Ascending aorta (tissue), 2 donors: ENCODE data around the gene EMC10. TPM values are rescaled to one million over a fixed set of nuclear protein-coding genes. Genes with fewer than 3 reads are reported as not detected.

Experiments
- DNase-seq, 2 donors: peaks; one replicate each; pipeline ENCODE4 v3.0.0-alpha.2; 2019; ENCODE audit warnings: low spot score in 2 of 2
- H3K27ac ChIP-seq, 2 donors: fragments of 200-600 bp; sonication (generic); one replicate each; pipeline ENCODE4 v1.5.1; 2016 to 2017; ENCODE audit warnings: mild to moderate bottlenecking in 1 of 2
- H3K27me3 ChIP-seq: fragments of 200-600 bp; sonication (generic); one replicate; pipeline ENCODE4 v1.5.1; 2017
- H3K36me3 ChIP-seq, 2 donors: fragments of 200-600 bp; sonication (generic); one replicate each; pipeline ENCODE4 v1.5.1; 2016
- H3K4me1 ChIP-seq, 2 donors: fragments of 200-600 bp; sonication (generic); one replicate each; pipeline ENCODE4 v1.5.1; 2016 to 2017; ENCODE audit warnings: mild to moderate bottlenecking in 1 of 2
- H3K4me3 ChIP-seq, 2 donors: fragments of 200-600 bp; sonication (generic); one replicate each; pipeline ENCODE4 v1.5.1; 2016 to 2017; ENCODE audit warnings: mild to moderate bottlenecking in 1 of 2
- H3K9me3 ChIP-seq, 2 donors: fragments of 200-600 bp; sonication (generic); one replicate each; pipeline ENCODE4 v1.5.1; 2016
- intact Hi-C: fragments of 100-400 bp; cut with DNase I; formaldehyde crosslinking; loops from one replicate; pipeline ENCODE4 v1.15.1; 2023
- total RNA-seq: library from RNA; depleted of rRNA; stranded (reverse); fragments of >200 nt; gene quantifications from one replicate; pipeline ENCODE4 v1.1.0, GENCODE V29; 2016
- TF ChIP-seq, protein P1 (sequence below), 3 experiments: fragments of 200-600 bp in 2 of 3; fragments of 450-650 bp in 1 of 3; sonication (generic) in 2 of 3; IDR thresholded peaks; one replicate each; pipeline ENCODE4 v1.5.1; 2016 to 2019; ENCODE audit warnings: antibody characterized with exemption in 3 of 3, mild to moderate bottlenecking in 1 of 3, moderate library complexity in 1 of 3

The EMC10 gene
- total RNA-seq, 1 donor from 2014 or later, result 87.9 TPM

DNA sequence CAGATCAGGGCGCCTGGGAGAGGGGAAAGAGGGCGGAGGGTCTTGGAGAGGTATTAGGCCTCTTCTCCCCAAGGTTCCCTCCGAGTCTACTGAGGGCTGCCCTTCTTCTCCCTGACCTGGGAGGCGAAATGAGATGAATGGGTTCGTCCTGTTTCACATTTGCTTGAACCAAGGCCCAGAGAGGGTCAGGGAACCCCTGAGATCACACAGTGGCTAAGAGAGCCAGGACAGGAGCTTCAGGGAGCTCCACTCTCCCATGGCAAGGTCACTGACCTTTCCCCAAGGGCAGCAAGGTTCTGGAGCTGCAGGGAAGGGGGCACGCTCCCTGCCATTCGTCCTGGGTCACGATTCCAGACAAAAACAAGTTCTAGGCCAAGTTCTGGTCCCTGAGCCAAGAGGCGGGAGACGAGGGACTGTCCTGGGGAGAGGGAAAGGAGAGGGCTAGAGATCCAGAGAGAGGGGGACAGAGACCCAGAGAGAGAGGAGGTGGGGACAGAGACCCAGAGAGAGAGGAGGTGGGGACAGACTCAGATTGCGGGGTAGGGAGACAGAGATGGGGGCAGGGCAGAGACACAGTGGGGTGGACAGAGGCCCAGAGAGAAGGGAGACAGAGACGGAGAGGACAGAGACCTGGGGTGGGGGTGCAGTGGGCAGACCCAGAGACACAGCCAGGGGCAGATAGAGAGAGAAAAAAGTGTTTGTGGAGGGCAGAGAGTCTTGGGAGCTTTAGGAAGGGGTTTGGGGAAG is 36.9 kb downstream of the EMC10 start:
- Histone ChIP-seq H3K27me3 (no peaks in the 10 kb centered on the region), H3K27ac (no peak overlapping the region), H3K4me1 (peaks cover 6% of the 10 kb centered on the region in 2 donors), H3K4me3 (no peak overlapping the region), H3K36me3 (no peaks in the 10 kb centered on the region), H3K9me3 (no peaks in the 10 kb centered on the region)
- no peak for DNase-seq
- TF ChIP-seq, protein P1, sequence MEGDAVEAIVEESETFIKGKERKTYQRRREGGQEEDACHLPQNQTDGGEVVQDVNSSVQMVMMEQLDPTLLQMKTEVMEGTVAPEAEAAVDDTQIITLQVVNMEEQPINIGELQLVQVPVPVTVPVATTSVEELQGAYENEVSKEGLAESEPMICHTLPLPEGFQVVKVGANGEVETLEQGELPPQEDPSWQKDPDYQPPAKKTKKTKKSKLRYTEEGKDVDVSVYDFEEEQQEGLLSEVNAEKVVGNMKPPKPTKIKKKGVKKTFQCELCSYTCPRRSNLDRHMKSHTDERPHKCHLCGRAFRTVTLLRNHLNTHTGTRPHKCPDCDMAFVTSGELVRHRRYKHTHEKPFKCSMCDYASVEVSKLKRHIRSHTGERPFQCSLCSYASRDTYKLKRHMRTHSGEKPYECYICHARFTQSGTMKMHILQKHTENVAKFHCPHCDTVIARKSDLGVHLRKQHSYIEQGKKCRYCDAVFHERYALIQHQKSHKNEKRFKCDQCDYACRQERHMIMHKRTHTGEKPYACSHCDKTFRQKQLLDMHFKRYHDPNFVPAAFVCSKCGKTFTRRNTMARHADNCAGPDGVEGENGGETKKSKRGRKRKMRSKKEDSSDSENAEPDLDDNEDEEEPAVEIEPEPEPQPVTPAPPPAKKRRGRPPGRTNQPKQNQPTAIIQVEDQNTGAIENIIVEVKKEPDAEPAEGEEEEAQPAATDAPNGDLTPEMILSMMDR (IDR thresholded peaks at IDR 0.05), result no peak
- intact Hi-C loops, result loop anchor here (5.0 to 10.0 kb wide), 5 partner anchors 81 to 852 kb away; partner anchors contain the start of genes CLDND2, ETFB, MYBPC2 and MYH14

DNA sequence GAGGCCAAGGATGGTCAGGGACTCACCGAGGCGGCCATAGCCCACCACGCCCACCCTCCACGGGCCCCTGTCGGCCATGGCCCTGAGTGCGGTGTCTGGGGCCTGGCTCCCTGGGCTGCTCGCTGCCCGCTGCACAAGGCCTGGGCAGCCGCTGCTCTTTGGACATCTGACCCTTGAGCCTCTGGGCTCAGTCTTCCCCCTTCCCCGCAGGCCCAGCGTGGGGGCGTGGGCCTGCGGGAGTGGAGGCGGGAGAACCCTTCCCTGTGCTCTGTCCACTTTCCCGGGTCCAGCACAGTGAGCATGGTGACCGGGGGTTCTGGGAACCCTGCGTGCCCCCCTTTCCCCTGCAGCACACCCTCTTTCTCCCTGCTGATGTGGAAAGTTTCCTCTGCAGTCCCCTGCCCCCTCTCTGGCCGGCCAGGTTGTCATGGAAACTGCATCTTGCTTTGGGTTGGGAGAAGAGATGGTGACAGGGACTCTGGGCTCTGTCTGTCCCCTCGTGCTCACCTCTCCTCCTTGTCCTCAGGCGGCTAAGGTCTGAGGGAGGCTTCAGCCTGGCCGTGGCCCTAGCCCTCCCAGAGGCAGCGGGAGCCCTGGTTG is 37.5 kb downstream of the EMC10 start, which contains the start of gene ASPDH:
Gene ASPDH, minus strand, starts transcription at position 168 of the 600 bp plus-strand sequence. Its CDS starts 90 bp downstream, at position 78.
- H3K27ac ChIP-seq, result no peak within 1 kb of the TSS
- peaks cover 6% of the 10 kb centered on the region in 2 donors for H3K4me1 ChIP-seq
- DNase-seq, result no peak
- no peaks in the 10 kb centered on the region for H3K27me3 ChIP-seq
- no peak within 1 kb of the TSS for H3K4me3 ChIP-seq
- TF ChIP-seq, protein P1 (IDR thresholded peaks at IDR 0.05), result no peak
- H3K36me3 ChIP-seq, result no peaks in the 10 kb centered on the region
- intact Hi-C loops, result loop anchor here (5.0 to 10.0 kb wide), 5 partner anchors 82 to 851 kb away; partner anchors contain the start of genes CLDND2, ETFB, MYBPC2 and MYH14
- no peaks in the 10 kb centered on the region for H3K9me3 ChIP-seq

DNA sequence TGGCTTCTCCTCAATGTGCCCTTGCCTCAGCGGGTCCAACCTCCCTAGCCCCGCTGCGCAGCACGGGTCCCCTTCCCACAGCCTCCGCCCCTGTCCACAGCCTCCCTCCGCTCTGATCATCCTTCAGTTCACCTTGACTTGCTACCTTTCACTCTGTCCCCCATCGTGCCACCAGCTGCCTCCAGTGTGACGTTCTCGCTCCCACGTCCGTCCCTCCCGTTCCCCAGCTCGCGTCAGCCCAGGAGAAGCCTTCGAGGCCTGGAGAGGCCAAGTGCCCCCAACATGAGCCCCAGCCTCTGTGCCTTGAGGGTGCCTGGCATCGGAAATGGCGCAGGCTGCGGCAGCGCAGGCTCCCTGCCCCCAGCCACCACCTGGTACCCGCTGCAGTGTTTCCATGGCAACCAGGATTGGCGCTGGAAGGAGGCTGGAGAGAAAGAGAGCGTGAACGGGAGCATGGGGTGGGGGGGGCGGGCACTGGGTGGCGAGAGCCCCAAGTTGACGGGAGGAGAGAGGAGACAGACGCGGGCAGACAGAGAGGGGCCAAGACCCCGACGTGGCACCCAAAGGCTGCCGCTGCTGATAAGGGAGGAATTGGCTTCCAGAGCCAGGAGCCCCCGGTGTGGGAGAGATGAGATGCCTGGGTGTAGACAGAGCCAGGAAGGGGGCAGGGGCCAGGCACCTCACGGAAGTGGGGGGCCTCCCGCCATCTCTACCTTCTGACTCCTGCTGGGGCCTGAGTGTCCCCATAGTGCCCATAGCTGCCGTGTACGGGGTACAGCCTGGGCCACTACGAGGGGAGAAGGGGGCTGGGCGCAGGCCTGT is 38.2 kb downstream of the EMC10 start:
- Histone ChIP-seq H3K36me3 (no peaks in the 10 kb centered on the region), H3K9me3 (no peaks in the 10 kb centered on the region), H3K27ac (no peak overlapping the region), H3K4me3 (no peak overlapping the region), H3K4me1 (peaks cover 6% of the 10 kb centered on the region in 2 donors), H3K27me3 (no peaks in the 10 kb centered on the region)
- TF ChIP-seq, protein P1 (IDR thresholded peaks at IDR 0.05), result no peak
- DNase-seq, result no peak
- intact Hi-C loops, result loop anchor here (5.0 to 10.0 kb wide), 5 partner anchors 82 to 850 kb away; partner anchors contain the start of genes CLDND2, ETFB, MYBPC2 and MYH14

DNA sequence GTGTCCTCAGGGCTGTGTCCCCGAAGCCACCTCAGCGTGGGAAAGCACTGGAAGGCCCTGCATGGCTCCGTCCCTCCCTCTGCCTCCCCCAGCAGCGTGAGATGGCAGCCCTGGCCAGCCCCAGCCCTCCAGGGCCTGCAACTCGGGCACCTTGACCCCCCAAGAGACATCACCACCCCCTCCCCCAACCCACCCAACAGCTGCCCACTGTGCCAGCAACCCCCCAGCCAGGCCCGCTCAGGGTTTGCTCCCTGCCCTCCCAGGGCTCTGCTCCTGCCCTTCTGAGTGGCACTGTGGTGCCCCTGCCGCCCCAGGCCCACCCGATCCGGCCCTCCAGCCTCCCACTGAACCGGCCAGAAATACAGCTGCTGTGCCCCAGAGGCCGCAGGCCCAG is 38.9 kb downstream of the EMC10 start:
- Histone ChIP-seq H3K9me3 (no peaks in the 10 kb centered on the region), H3K27me3 (no peaks in the 10 kb centered on the region), H3K4me3 (no peak overlapping the region), H3K27ac (no peak overlapping the region), H3K36me3 (no peaks in the 10 kb centered on the region), H3K4me1 (peaks cover 3 to 4% of the 10 kb centered on the region in 2 donors)
- DNase-seq, result no peak
- intact Hi-C loops, result loop anchor here (10.0 kb wide), 3 partner anchors 310 to 850 kb away; partner anchors contain the start of genes CLDND2, ETFB, MYH14 and VRK3
- TF ChIP-seq, protein P1 (IDR thresholded peaks at IDR 0.05), result no peak

DNA sequence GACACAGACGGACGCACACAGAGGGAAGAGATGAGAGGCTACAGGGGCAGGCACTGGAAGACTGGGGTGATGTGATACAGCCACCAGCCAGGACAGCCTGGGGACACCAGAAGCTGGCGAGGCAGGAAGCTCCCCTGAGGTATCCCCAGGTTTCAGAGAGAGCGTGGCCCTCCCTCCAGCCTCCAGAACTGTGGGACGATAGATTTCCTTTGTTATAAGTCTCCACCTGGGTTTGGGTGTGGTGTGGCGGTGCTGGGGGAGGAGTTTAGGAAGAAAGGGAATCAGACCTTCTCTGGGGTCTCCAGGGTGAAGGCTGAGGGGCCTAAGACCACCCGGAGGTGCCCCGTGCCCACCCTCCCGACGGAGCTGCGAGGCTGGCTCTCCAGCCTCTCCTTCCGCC is 40.1 kb downstream of the EMC10 start:
- TF ChIP-seq, protein P1 (IDR thresholded peaks at IDR 0.05), result no peak
- H3K36me3 ChIP-seq, result no peaks in the 10 kb centered on the region
- H3K4me3 ChIP-seq, result no peak overlapping the region
- H3K27me3 ChIP-seq, result no peaks in the 10 kb centered on the region
- H3K27ac ChIP-seq, result no peak overlapping the region
- H3K4me1 ChIP-seq, result no peaks in the 10 kb centered on the region
- no peaks in the 10 kb centered on the region for H3K9me3 ChIP-seq
- intact Hi-C loops, result loop anchor here (10.0 kb wide), 3 partner anchors 312 to 848 kb away; partner anchors contain the start of genes CLDND2, ETFB, MYH14 and VRK3
- DNase-seq, result no peak
